G401.6 (cell line): Measurements from ENCODE around the gene ATRN.
"Not testable (repeated sequence)": the region's sequence is repeated elsewhere in the genome, so short reads cannot be mapped to it uniquely, and the experiment has no call there.

Source experiments
- FAIRE-seq: peaks from 2 replicates; lab custom pipeline; 2012; peaks lifted over from hg19 to GRCh38; lab: Jason Lieb, UNC

Gene ATRN

DNA sequence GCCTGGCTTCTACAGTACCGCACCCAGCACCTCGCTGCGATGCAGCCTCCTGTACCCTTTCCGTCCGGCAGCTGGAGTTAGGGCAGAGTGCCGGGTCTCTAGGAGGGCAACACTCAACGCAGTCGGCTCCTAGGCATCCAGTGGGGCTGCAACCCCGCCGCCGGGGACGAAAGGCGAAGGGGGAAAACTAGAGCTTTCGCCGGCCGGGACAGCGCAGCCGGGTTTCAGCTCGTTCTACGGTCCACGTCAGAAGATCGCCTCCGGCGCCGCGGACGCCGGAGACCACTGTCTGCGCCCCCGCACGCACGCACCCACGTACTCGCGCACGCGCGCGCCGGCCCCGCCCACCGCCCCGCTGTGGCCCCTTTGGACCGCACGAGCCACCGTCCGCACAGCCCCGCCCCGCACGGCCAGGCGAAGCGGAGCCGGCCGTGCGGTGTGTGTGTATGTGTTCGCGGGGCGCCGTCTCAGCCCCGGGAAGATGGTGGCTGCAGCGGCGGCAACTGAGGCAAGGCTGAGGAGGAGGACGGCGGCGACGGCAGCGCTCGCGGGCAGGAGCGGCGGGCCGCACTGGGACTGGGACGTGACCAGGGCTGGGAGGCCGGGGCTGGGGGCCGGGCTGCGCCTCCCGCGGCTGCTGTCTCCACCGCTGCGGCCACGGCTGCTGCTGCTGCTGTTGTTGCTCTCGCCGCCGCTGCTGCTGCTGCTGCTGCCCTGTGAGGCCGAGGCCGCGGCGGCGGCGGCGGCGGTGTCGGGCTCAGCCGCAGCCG, at the start of gene ATRN:
Gene ATRN, plus strand, starts transcription at position 392 of the 770 bp plus-strand sequence. Its CDS starts 90 bp downstream, at position 482.
- FAIRE-seq, result no peak

DNA sequence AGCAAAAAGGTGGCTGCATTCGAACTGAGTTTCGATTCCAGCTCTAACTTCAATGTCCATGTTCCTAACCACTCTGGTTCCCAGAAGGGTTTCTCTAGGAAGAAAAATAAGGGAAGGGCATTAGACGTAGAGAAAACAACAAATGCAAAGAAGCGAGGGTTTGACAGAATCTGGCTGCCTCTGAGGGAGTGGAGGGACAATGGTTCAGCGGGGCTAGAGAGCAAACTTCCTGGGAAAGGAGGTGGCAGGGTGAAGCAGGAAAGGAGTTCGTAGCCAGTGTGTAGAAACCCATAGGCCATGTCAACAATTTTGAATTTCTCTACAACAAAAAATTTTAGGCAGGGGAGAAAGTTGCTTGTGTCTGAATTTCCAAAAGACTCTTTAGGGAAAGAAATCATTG, 48.8 kb upstream of the ATRN start:
- no peak for FAIRE-seq

- FAIRE-seq, result no peak
Observed at GRCh38 chr20:3423126-3423525, 47.7 kb upstream of the ATRN start.

GRCh38 chr20:3426766-3427165, 44.1 kb upstream of the ATRN start:
- FAIRE-seq, result not testable (repeated sequence)

DNA sequence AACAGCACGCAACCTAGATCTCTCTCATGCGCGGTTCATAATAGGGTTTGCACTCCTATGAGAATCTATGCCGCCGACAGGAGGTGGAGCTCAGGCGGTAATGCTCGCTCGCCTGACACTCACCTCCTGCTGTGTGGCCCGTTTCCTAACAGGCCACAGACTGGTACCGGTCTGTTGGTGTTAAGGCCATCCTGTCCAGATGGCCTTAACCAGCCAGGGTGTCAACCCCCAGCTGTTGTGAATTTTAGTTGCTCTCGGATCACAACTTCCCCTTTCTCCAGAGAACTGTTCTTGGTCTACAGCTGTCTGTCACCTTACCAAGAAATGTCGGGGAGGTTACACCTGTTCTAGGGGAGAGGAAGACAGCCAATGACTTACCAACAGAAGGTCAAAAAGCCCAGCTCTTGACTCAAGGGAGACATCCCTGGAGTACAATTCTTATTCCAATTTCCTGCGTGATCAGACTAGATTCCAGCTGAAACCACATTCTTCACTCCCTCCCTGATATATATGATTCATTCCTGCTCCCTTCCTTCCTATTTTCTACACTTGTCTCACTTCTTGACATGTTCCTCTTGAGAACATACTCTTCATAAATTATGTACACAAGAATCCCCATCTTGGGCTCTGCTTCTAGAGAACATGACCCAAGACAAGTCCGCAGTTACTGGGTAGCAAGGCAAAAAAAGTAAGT, 40.3 kb upstream of the ATRN start:
- FAIRE-seq, result no peak

- no peak for FAIRE-seq
Observed at GRCh38 chr20:3431109-3431508, 39.7 kb upstream of the ATRN start.

- FAIRE-seq, result no peak
Observed at GRCh38 chr20:3432844-3433243, 38.0 kb upstream of the ATRN start.

DNA sequence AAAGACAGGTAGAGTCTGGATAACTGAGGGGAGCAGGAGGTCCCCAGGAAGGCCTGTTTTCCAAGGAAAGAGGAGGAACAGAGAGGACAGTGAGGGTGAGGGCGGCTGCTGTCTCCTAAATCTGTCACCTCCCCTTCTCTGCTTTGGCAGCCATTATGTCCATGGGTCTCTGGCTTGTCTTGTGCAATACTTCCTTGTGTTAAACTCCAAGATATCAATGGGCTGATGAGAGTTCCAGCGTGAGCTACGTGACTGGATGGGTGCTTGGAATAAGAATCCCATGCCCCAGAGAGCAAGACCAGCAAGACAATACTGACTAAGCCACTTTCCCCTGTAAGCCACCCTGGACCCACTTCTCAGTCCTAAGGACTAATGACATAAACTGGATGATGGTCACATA, 37.1 kb upstream of the ATRN start:
- no peak for FAIRE-seq

DNA sequence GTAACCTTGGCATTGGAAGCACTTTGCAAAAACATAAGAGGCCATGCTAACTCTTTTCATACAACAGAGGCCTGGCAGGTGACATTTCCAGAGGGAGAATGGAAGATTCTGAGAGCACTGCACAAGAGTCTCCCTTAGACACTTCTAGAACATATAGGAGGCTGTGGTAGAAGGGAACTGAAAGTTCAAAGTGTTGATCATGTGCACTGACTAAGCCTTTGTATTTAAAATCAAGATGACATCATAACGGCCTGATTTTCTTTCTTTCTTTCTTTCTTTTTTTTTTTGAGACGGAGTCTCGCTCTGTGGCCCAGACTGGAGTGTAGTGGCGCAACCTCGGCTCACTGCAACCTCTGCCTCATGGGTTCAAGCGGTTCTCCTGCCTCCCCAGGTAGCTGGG, 36.6 kb upstream of the ATRN start:
- no peak for FAIRE-seq

- FAIRE-seq, result no peak
Observed at GRCh38 chr20:3436864-3437574, 33.8 kb upstream of the ATRN start.

DNA sequence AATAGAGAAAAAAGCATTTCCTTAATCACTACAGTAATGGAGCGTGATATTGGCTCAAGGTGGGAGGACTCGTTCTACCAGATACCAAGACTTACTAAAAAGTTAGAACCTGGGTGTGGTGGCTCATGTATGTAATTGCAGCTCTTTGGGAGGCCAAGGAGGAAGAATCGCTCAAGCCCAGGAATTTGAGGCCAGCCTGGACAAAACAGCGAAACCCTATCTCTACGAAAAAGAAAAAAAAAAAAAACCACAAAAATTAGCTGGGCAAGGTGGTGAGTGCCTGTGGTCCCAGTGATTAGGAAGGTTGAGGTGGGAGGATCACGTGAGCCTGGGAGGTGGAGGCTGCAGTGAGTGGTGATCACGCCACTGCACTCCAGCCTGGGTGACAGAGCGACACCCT, 24.0 kb upstream of the ATRN start:
- no peak for FAIRE-seq

DNA sequence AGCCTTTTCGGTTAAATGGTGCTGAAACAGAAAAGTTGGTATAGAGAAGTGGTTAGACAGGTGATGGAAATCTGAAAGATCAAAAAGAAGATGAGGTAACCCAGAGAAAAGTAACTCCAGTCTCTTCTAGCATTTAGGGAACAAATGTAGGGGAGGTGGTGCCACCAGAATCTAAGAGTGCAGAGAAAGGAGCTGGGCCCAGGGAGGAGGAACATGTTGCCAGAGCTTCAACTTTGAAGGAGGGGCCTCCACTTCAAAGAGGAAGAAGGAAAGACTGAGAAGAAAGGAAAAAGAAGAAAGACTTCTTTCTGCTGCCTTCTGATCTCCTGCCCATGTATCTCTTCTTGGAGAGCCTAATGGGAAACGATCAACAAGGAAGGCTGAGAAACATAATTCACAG, 23.5 kb upstream of the ATRN start:
- no peak for FAIRE-seq

DNA sequence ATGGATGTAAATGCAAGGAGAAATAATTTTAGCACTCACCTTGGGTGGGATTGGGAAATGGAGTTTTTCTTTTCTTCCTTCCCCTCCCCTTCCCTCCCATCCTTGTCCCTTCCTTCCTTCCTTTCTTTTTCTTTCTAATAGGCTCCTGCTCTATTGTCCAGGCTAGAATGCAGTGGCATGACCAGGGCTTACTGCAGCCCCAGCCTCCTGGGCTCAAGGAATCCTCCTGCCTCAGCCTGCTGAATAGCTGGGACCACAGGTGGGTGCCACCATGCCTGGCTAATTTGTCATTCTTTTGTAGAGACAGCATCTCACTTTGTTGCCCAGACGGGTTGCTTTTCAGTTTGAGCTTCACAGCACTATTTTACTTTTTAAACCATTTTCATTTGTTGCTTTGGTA, 21.5 kb upstream of the ATRN start:
- FAIRE-seq, result no peak

GRCh38 chr20:3452136-3452535, 18.7 kb upstream of the ATRN start:
- FAIRE-seq, result no peak

- FAIRE-seq, result no peak
Observed at GRCh38 chr20:3452690-3453089, 18.1 kb upstream of the ATRN start.

DNA sequence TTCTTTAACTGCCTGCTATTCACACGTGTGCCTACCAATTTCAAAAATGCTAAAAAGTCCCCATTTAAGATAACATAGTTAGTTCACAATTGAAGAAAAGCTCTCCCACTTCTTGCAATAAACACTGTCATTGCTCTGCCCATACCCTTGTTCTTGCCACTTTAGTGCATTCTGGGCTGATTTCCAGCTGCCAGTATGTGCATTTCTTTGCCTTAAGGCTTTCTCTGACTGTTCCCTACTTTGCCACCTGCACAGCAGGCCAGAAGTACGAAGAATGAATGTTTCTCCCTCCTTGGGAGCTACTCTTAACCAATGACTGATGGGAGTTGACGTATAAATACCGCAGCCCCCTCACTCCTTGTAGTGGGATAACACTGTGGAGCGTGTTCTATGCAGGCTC, 16.0 kb upstream of the ATRN start:
- no peak for FAIRE-seq

- no peak for FAIRE-seq
Observed at GRCh38 chr20:3456648-3457047, 14.2 kb upstream of the ATRN start.

DNA sequence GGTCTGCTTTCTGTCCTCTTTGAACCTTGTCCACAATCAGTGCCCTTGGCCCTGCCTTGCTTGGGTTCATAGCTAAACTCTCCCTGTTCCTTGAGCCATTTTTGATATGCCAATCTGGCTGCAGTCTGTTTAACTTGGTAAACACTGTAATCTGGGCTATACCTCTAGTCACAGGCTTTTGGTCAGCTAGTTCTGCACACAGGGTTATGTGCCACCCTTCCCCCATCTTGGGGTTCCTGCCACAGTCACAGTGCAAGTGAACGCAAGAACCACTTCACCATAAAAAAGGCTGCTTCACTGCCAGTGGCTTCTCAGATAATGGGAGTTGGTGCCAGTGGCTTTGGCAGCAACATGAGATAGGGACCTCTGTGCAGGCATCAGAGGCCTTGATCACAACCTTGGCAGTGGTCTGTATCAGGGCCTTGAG, 10.9 kb upstream of the ATRN start:
- FAIRE-seq, result no peak

DNA sequence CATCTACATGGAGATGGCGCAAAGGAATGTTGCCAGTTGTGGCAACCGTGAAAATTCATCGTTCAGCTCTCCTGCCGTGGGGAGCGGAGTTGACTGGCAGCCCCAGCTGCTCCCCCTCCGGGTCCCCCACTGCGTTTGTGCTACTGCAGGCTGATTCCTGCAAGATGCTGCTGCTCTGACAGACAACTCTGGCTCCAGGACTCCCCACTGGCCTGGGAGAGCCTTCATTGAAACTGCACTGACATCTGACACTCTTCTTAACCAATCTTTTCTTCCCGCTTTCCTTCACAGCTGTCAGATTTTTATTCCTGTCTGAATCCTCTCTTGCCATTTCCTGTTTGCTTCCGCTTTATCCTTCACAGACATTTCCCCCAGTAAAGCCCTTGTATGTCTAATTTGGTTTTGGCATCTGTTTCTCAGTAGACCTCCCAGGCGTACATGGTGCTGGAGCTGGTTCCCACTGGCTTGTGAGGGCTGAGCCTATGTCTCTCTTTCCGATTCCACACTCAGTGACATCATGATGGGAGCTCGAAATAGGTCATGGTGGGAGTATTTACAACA, 9.5 kb upstream of the ATRN start:
- no peak for FAIRE-seq

DNA sequence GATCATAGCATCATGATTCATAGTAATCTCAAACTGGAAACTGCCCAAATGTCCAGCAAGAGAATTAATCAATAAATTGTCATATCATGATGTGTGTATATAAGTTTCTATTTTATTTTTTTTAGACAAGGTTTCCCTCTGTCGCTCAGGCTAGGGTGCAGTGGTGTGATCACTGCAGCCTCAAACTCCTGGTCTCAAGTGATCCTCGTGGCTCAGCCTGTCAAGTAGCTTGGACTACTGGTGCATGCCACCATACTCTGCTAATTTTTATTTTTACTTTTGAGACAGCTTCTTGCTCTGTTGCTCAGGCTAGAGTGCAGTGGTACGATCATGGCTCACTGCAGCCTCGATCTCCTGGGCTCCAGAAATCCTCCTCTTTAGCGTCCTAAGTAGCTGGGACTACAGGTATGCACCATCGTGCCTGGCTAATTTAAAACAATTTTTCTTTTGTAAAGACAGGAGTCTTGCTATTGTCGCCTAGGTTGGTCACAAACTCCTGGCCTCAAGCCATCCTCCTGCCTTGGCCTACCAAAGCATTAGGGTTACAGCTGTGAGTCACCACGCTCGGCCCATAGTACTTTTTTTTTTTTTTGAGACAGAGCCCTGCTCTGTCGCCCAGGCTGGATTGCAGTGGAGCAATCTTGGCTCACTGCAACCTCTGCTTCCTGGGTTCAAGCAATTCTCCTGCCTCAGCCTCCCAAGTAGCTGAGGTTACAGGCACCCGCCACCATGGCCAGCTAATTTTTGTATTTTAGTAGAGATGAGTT, 8.7 kb upstream of the ATRN start:
- FAIRE-seq, result no peak

- no peak for FAIRE-seq
Observed at GRCh38 chr20:3464166-3464565, 6.7 kb upstream of the ATRN start.

GRCh38 chr20:3465301-3465700, 5.5 kb upstream of the ATRN start:
- FAIRE-seq, result no peak
